Endothelial cell of umbilical vein (primary cell): Measurements from ENCODE around the gene CRISPLD2.
"Not testable (repeated sequence)": the region's sequence is repeated elsewhere in the genome, so short reads cannot be mapped to it uniquely, and the experiment has no call there.

ENCODE experiments used
- CTCF ChIP-seq, 2 donors: IDR thresholded peaks; 1 replicate in 1 of 2; 2 replicates in 1 of 2; pipeline ENCODE4 v1.5.1; 2011; ENCODE audit warnings: low read length in 2 of 2, mild to moderate bottlenecking in 2 of 2, moderate library complexity in 2 of 2, control low read depth in 1 of 2, inconsistent platforms in 1 of 2, low read depth in 1 of 2; ENCODE audit not compliant: insufficient read depth in 1 of 2; ENCODE audit errors: extremely low read depth in 1 of 2
- EZH2 ChIP-seq: IDR thresholded peaks from 2 replicates; pipeline ENCODE4 v1.6.1; 2012; ENCODE audit warnings: borderline replicate concordance, low read depth, mild to moderate bottlenecking, moderate library complexity, low read length, inconsistent platforms; ENCODE audit not compliant: severe bottlenecking
- FOS ChIP-seq: IDR thresholded peaks from 2 replicates; pipeline ENCODE4 v1.6.1; 2011; ENCODE audit warnings: mild to moderate bottlenecking, low read length, moderate library complexity, borderline replicate concordance; ENCODE audit not compliant: insufficient read depth
- GATA2 ChIP-seq: IDR thresholded peaks from 2 replicates; pipeline ENCODE4 v1.7.0; 2011; ENCODE audit warnings: low read depth, mild to moderate bottlenecking, moderate library complexity, mixed read lengths, low read length; ENCODE audit not compliant: insufficient read length, insufficient read depth
- JUN ChIP-seq: IDR thresholded peaks from 2 replicates; pipeline ENCODE4 v1.6.1; 2011; ENCODE audit warnings: borderline replicate concordance, low read depth; ENCODE audit not compliant: insufficient read length, insufficient read depth
- MAX ChIP-seq: IDR thresholded peaks from 2 replicates; pipeline ENCODE4 v1.6.1; 2011; ENCODE audit not compliant: insufficient read depth, insufficient read length
- MYC ChIP-seq: IDR thresholded peaks from one replicate; pipeline ENCODE4 v1.6.1; 2011; ENCODE audit warnings: mild to moderate bottlenecking, low read depth, low read length
- POLR2A ChIP-seq: IDR thresholded peaks from 2 replicates; pipeline ENCODE4 v1.6.1; 2012; ENCODE audit warnings: low read depth, mild to moderate bottlenecking, control low read depth, low read length
- POLR2AphosphoS5 ChIP-seq: IDR thresholded peaks from 2 replicates; pipeline ENCODE4 v1.6.1; 2012; ENCODE audit warnings: low read depth, mild to moderate bottlenecking, control low read depth, low read length, moderate library complexity; ENCODE audit not compliant: insufficient read depth

- not testable (repeated sequence) for TF ChIP-seq EZH2; CTCF (IDR thresholded peaks at IDR 0.05; ENCODE audit: extremely low read depth in 1 of 2, insufficient read depth in 1 of 2, low read depth in 1 of 2, low read length in 2 of 2); POLR2AphosphoS5; MYC; POLR2A; MAX; JUN; FOS; GATA2
These were observed 53.2 kb downstream of the CRISPLD2 start for GRCh38 chr16:84872971-84873370.
